ENCODE measurements around the gene SLC19A2. TPM values are rescaled to one million over a fixed set of nuclear protein-coding genes. Genes with fewer than 3 reads are reported as not detected.

Gene SLC19A2
- total and polyA plus RNA-seq, 2 of the 13 experiments (the other 11 are each of a cell fraction or from before 2014, with no cell fraction given), result 30.4 to 56.0 TPM

DNA sequence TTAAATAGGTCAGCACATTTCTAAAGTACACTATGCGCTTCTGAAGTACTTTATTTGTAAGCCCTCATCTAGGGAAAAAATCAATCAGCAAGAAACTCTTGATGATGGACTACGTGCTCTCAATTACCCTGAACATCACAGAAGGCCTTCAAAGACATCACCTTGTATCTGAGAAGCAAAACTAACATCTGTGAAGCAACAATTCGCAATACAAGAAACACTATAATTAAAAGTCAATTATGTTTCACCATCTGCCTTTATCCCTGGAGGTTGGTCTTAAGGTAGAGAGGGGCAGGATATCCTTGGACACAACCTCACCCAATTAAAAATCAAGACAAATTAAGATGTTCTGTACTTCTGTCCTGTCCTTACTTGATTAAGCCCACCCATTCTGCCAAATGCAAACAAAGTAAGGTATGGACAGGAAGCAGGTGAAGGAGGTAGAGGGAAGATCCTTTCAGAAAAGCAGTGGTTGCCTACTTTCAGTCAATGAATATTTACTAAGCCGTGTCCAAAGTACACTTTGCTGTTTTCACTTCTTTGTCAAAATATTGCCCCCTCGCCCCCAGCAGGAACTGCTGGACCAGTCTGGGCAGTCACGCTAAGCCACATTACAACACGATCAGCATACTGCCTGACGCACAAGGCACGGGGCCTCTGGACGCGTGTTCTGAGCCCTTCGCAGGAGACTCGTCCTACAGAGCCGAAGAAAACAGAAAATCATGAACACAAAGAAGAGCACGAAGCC is 887 bp downstream of the SLC19A2 start (continued):
- TF ChIP-seq, protein P1, sequence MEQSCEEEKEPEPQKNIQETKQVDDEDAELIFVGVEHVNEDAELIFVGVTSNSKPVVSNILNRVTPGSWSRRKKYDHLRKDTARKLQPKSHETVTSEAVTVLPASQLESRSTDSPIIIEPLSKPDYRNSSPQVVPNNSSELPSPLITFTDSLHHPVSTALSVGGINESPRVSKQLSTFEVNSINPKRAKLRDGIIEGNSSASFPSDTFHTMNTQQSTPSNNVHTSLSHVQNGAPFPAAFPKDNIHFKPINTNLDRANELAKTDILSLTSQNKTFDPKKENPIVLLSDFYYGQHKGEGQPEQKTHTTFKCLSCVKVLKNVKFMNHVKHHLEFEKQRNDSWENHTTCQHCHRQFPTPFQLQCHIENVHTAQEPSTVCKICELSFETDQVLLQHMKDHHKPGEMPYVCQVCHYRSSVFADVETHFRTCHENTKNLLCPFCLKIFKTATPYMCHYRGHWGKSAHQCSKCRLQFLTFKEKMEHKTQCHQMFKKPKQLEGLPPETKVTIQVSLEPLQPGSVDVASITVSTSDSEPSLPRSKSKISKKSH (CRISPR knock-in tag; IDR thresholded peaks at IDR 0.05; ENCODE audit: borderline replicate concordance), result no peak
- TF ChIP-seq EZH2 (conservative IDR thresholded peaks at IDR 0.05; ENCODE audit: low read depth, low read length) (no peak), FOSL1 (CRISPR knock-in tag; IDR thresholded peaks at IDR 0.05; ENCODE audit: borderline replicate concordance) (no peak), REL (CRISPR knock-in tag; conservative IDR thresholded peaks at IDR 0.05) (no peak; the same call in 1 of the 2 replicates), BCL6 (CRISPR knock-in tag; IDR thresholded peaks at IDR 0.05) (peak; percentile 55), ZNF788 (CRISPR knock-in tag; IDR thresholded peaks at IDR 0.05; ENCODE audit: borderline replicate concordance) (peak; percentile 59; the same call in 1 of the 2 replicates), NR2F6 (IDR thresholded peaks at IDR 0.05) (0 out of 2 replicates have a peak, but pooled peaks have one; percentile 19), NR2F6 (CRISPR knock-in tag; IDR thresholded peaks at IDR 0.05) (peak; percentile 35; the same call in 1 of the 2 replicates), IRX3 (CRISPR knock-in tag; IDR thresholded peaks at IDR 0.05; ENCODE audit: borderline replicate concordance, low read depth) (no peak), AHR (CRISPR knock-in tag; IDR thresholded peaks at IDR 0.05) (peak; percentile 87; the same call in 1 of the 2 replicates), RFX1 (IDR thresholded peaks at IDR 0.05) (no peak), ZNF335 (CRISPR knock-in tag; IDR thresholded peaks at IDR 0.05) (no peak), ZNF720 (CRISPR knock-in tag; IDR thresholded peaks at IDR 0.05) (no peak), ZNF672 (CRISPR knock-in tag; IDR thresholded peaks at IDR 0.05) (no peak), ZNF121 (CRISPR knock-in tag; IDR thresholded peaks at IDR 0.05) (no peak), KLF9 (CRISPR knock-in tag; IDR thresholded peaks at IDR 0.05; ENCODE audit: low read depth) (no peak), ZBTB42 (CRISPR knock-in tag; IDR thresholded peaks at IDR 0.05) (no peak), ZNF616 (CRISPR knock-in tag; IDR thresholded peaks at IDR 0.05; ENCODE audit: low read depth) (no peak), NFATC3 (CRISPR knock-in tag; IDR thresholded peaks at IDR 0.05) (no peak), GZF1 (CRISPR knock-in tag; IDR thresholded peaks at IDR 0.05) (no peak), ZFP90 (CRISPR knock-in tag; IDR thresholded peaks at IDR 0.05; ENCODE audit: borderline replicate concordance) (no peak), KLF15 (CRISPR knock-in tag; IDR thresholded peaks at IDR 0.05; ENCODE audit: borderline replicate concordance) (no peak), PRMT3 (CRISPR knock-in tag; IDR thresholded peaks at IDR 0.05; ENCODE audit: borderline replicate concordance, low read depth) (0 out of 2 replicates have a peak, but pooled peaks have one; percentile 57)
- TF ChIP-seq, protein P2, sequence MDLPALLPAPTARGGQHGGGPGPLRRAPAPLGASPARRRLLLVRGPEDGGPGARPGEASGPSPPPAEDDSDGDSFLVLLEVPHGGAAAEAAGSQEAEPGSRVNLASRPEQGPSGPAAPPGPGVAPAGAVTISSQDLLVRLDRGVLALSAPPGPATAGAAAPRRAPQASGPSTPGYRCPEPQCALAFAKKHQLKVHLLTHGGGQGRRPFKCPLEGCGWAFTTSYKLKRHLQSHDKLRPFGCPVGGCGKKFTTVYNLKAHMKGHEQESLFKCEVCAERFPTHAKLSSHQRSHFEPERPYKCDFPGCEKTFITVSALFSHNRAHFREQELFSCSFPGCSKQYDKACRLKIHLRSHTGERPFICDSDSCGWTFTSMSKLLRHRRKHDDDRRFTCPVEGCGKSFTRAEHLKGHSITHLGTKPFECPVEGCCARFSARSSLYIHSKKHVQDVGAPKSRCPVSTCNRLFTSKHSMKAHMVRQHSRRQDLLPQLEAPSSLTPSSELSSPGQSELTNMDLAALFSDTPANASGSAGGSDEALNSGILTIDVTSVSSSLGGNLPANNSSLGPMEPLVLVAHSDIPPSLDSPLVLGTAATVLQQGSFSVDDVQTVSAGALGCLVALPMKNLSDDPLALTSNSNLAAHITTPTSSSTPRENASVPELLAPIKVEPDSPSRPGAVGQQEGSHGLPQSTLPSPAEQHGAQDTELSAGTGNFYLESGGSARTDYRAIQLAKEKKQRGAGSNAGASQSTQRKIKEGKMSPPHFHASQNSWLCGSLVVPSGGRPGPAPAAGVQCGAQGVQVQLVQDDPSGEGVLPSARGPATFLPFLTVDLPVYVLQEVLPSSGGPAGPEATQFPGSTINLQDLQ (CRISPR knock-in tag; IDR thresholded peaks at IDR 0.05), result no peak
- TF ChIP-seq, protein P3, sequence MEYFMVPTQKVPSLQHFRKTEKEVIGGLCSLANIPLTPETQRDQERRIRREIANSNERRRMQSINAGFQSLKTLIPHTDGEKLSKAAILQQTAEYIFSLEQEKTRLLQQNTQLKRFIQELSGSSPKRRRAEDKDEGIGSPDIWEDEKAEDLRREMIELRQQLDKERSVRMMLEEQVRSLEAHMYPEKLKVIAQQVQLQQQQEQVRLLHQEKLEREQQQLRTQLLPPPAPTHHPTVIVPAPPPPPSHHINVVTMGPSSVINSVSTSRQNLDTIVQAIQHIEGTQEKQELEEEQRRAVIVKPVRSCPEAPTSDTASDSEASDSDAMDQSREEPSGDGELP (IDR thresholded peaks at IDR 0.05; ENCODE audit: borderline replicate concordance, low read depth), result peak; percentile 61; the same call in 1 of the 2 replicates

All from HepG2 (cell line).